IgD-negative memory B cell (primary cell): ENCODE results near the gene PDE9A. TPM values are rescaled to one million over a fixed set of nuclear protein-coding genes. Genes with fewer than 3 reads are reported as not detected.

Experiments
- H3K27ac Mint-ChIP-seq, 3 donors: one replicate each; pipeline ENCODE4 v1.8.0; 2020 to 2022; ENCODE audit warnings: mild to moderate bottlenecking in 3 of 3, mixed read lengths in 3 of 3, moderate library complexity in 1 of 3
- H3K27me3 Mint-ChIP-seq: one replicate; pipeline ENCODE4 v1.8.0; 2021; ENCODE audit warnings: mixed read lengths
- H3K36me3 Mint-ChIP-seq: one replicate; pipeline ENCODE4 v1.8.0; 2020; ENCODE audit warnings: mild to moderate bottlenecking, mixed read lengths
- H3K4me1 Mint-ChIP-seq, 3 donors: one replicate each; pipeline ENCODE4 v1.8.0; 2020 to 2022; ENCODE audit warnings: mixed read lengths in 3 of 3, mild to moderate bottlenecking in 1 of 3
- H3K4me3 Mint-ChIP-seq, 4 donors: one replicate each; pipeline ENCODE4 v1.8.0; 2020 to 2022; ENCODE audit warnings: mild to moderate bottlenecking in 4 of 4, mixed read lengths in 4 of 4, moderate library complexity in 3 of 4
- H3K9me3 Mint-ChIP-seq, 3 donors: one replicate each; pipeline ENCODE4 v1.8.0; 2020 to 2021; ENCODE audit warnings: mixed read lengths in 3 of 3, mild to moderate bottlenecking in 1 of 3
- polyA plus RNA-seq: library from polyadenylated mRNA; unstranded; fragments of 300-500 nt; fragmentation: Illumina TruSeq; gene quantifications from one replicate; pipeline ENCODE4 v1.2.3, GENCODE V29; 2021

Gene PDE9A
- polyA plus RNA-seq, 1 donor from 2014 or later = not detected

- Mint-ChIP-seq H3K36me3 (peaks cover 2% of the 10 kb centered on the region), H3K27me3 (peaks cover 9% of the 10 kb centered on the region), H3K27ac (no peak overlapping the region), H3K4me1 (peaks cover 0 to 3% (median 0%) of the 10 kb centered on the region in 3 donors), H3K9me3 (no peaks in the 10 kb centered on the region), H3K4me3 (no peak overlapping the region)
Measured at GRCh38 chr21:42688226-42688840, 34.9 kb downstream of the PDE9A start.

DNA sequence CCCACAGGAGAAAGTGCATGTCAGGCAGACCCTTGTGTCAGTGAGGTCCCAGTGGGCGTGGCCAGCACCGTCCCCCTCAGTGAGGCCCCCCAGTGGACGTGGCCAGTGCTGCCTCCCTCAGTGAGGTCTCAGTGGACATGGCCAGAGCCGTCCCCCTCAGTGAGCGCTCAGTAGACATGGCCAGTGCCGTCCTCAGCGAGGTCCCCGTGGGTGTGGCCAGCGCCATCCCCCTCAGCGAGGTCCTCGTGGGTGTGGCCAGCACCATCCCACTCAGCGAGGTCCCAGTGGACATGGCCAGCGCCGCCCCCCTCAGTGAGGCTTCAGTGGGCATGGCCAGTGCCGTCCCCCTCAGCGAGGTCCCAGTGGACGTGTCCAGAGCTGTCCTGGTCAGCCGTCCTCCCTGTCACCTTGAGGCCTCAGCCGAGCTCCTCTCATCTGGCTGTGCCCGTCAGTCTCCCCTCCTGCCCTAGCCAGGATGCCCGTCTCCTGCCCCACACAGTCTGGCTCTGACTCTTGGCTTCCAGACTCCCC, 35.5 kb downstream of the PDE9A start:
- Mint-ChIP-seq H3K4me1 (peaks cover 0 to 3% (median 0%) of the 10 kb centered on the region in 3 donors), H3K27me3 (peaks cover 6% of the 10 kb centered on the region), H3K27ac (no peak overlapping the region), H3K36me3 (peaks cover 2% of the 10 kb centered on the region), H3K9me3 (no peaks in the 10 kb centered on the region), H3K4me3 (no peak overlapping the region)

DNA sequence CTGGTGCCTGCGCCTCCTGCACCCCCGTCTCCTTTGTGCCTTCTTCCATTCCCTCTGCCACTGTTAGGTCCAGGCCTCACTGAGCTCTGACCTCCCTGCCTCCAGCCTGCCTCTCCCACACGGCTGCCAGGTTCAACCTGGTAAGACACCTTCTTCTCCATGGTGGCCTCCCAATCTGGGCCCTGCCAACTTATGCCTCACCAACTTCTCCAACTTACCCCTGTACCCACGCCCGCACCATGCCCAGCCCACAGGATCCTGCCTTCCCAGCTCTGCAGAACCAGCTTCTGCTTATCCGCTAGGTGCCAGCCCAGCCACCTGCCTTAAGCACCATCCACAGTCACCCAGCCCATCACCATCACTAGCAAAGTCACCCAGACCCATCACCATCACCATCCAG, 37.2 kb downstream of the PDE9A start:
- Mint-ChIP-seq H3K9me3 (no peaks in the 10 kb centered on the region), H3K36me3 (peaks cover 2% of the 10 kb centered on the region), H3K27ac (no peak overlapping the region), H3K4me3 (no peak overlapping the region), H3K4me1 (peaks cover 0 to 3% (median 0%) of the 10 kb centered on the region in 3 donors), H3K27me3 (peaks cover 7% of the 10 kb centered on the region)

DNA sequence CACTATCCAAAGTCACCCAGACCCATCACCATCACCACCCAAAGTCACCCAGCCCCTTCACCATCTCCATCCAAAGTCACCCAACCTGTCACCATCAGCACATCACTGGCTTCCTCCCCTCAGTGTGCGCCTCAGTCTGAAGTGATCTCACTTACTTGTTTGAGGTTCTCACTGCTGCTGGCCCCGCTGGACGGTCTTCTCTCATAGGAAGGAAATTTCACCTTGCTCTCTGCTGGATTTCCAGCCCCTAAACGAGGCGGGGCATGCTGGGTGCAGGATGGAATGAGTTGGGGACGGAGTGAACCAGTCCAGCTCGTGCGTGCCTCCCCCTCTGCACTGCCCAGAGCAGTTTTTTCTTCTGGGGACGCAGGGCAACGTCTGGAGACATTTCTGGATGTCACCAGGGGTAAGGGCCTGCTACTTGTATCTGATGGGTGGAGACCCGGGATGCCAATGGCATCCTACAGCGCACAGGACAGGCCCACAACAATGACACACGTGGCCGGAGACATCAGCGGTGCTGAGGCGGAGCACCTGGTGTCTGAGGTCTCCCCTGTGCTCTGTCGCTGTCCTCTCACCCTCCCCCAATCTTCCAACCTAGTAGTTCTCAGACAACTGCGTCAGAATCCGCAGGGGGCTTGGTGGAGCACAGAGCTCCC, 38.6 kb downstream of the PDE9A start:
- Mint-ChIP-seq H3K36me3 (peaks cover 1% of the 10 kb centered on the region), H3K9me3 (no peaks in the 10 kb centered on the region)

DNA sequence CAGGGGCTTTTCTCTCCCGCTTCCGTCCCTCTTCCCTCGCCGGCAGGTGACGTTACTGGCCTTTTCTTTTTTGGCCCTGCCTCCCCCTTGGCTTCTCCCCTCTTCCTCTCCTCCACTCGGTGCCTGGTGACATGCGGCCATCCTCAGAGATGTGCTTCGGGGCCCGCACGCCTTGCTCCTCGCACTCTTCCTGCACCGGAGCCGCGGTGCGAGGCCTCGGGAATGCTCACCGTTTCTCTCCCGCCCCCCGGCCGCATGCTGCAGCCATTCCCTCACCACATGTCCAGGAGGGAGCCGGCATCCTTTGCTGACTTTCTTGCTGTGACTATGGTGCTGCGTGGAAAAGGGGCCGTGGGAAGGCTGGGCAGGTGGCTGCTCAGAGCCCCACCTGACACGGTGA, 39.3 kb downstream of the PDE9A start:
- no peak overlapping the region for H3K4me3 Mint-ChIP-seq
- no peaks in the 10 kb centered on the region for H3K9me3 Mint-ChIP-seq
- peaks cover 6% of the 10 kb centered on the region for H3K27me3 Mint-ChIP-seq
- H3K36me3 Mint-ChIP-seq = no peaks in the 10 kb centered on the region
- no peak overlapping the region for H3K27ac Mint-ChIP-seq
- peaks cover 0 to 3% (median 0%) of the 10 kb centered on the region in 3 donors for H3K4me1 Mint-ChIP-seq

More for the DNA sequence above, 38.6 kb downstream of the PDE9A start:
- Mint-ChIP-seq H3K27ac (no peak overlapping the region), H3K4me1 (peaks cover 0 to 3% (median 0%) of the 10 kb centered on the region in 3 donors), H3K27me3 (peaks cover 6% of the 10 kb centered on the region), H3K4me3 (no peak overlapping the region)

DNA sequence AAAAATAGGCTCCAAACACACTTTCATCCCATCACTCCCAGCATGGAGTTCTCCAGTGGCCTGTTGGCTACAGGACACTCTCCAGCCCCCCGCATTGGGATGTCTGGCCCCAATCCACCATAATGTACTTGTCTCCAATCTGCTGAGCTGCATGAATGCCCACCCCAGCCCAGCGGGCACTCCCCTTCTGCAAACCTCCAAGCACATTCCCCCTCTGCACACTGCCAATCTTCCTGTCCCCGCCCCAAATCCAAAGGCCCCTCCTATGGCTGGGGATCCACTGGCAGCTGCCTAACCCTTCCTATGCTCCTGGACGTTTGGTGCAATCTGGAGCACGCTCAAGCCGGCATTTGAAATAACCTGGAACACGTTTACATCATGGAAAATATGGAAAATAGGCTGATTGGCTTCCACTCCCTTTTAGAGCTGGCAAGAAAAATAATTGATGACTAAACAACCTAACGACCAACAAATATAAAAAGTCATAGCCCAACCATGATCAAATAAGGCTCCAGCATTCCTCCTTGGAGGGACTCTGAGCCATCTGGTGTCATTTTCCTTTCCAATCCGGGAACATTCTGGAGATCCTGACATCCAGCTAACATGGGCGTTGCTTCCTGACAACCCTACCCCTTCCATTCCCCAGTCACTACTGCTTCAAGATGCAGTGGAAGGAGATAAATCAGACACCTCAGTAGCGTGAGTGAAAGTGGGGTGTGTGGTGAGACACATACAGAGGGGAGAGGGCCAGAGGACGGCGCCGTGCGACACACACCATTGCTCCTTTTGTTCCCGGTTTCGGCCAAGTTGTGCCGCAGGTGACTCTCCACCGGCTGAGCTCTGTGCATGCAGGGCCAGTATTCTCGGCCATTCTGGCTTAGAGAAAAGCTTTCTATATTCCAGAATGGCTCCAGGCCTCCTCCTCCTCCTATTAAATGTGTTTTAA, 41.6 kb downstream of the PDE9A start:
- Mint-ChIP-seq H3K27ac (no peak overlapping the region), H3K9me3 (no peaks in the 10 kb centered on the region), H3K4me3 (no peak overlapping the region), H3K4me1 (no peaks in the 10 kb centered on the region), H3K27me3 (peaks cover 4% of the 10 kb centered on the region), H3K36me3 (no peaks in the 10 kb centered on the region)

DNA sequence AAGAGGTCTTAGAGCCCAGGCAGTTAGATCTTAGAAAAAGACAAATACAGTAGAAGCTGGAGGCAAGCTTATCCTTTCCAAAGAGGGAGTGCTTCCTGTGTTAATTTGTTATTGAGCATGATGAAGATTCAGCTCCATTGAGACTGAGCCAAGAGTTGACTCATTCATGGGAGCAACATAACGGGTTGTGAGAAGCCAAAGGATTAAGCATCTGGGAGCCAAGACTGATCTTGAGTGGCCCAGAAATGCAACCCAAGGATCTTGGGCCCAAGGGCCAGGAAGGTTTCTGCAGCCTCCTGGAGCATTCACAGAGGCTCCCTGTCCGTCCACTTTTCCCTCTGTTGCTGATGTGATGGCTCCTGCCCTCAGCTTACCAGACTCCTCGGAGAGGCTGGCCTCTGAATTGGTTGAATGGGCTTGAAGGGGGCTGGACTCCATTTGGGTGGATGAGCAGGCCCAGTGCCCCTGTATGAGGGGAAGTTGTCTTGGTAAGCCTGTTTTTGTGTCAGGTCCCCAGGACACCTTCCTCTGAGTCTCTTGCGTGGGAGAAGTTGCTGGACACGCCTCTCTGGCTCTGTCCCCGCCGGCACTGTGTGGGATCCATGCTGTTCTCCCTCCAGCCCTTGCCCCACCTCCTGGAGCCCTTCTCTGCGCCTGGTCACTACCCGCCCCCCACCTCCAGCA, 42.4 kb downstream of the PDE9A start:
- Mint-ChIP-seq H3K27me3 (peaks cover 8% of the 10 kb centered on the region), H3K36me3 (peaks cover 2% of the 10 kb centered on the region), H3K9me3 (no peaks in the 10 kb centered on the region), H3K27ac (no peak overlapping the region), H3K4me3 (no peak overlapping the region), H3K4me1 (no peaks in the 10 kb centered on the region)

- no peaks in the 10 kb centered on the region for H3K4me1 Mint-ChIP-seq
- H3K27ac Mint-ChIP-seq = no peak overlapping the region
- no peak overlapping the region for H3K4me3 Mint-ChIP-seq
- H3K36me3 Mint-ChIP-seq = peaks cover 2% of the 10 kb centered on the region
- H3K27me3 Mint-ChIP-seq = peaks cover 9% of the 10 kb centered on the region
- H3K9me3 Mint-ChIP-seq = no peaks in the 10 kb centered on the region
Measured at GRCh38 chr21:42696501-42697040, 43.1 kb downstream of the PDE9A start.

GRCh38 chr21:42698733-42699132, 45.3 kb downstream of the PDE9A start:
- Mint-ChIP-seq H3K36me3 (peaks cover 6% of the 10 kb centered on the region), H3K4me3 (no peak overlapping the region), H3K4me1 (no peaks in the 10 kb centered on the region), H3K27ac (no peak overlapping the region), H3K27me3 (peaks cover 9% of the 10 kb centered on the region), H3K9me3 (no peaks in the 10 kb centered on the region)

GRCh38 chr21:42699196-42699595, 45.8 kb downstream of the PDE9A start:
- Mint-ChIP-seq H3K36me3 (peaks cover 6% of the 10 kb centered on the region), H3K4me1 (no peaks in the 10 kb centered on the region), H3K27ac (no peak overlapping the region), H3K4me3 (no peak overlapping the region), H3K27me3 (peaks cover 9% of the 10 kb centered on the region), H3K9me3 (no peaks in the 10 kb centered on the region)

- Mint-ChIP-seq H3K36me3 (peaks cover 6% of the 10 kb centered on the region), H3K4me3 (no peak overlapping the region)
Measured at GRCh38 chr21:42701706-42702456, 48.5 kb downstream of the PDE9A start.

GRCh38 chr21:42702720-42703119, 49.3 kb downstream of the PDE9A start:
- H3K9me3 Mint-ChIP-seq = no peaks in the 10 kb centered on the region
- H3K4me1 Mint-ChIP-seq = no peaks in the 10 kb centered on the region

More at GRCh38 chr21:42701706-42702456, 48.5 kb downstream of the PDE9A start:
- no peak overlapping the region for H3K27ac Mint-ChIP-seq
- peaks cover 5% of the 10 kb centered on the region for H3K27me3 Mint-ChIP-seq
- H3K4me1 Mint-ChIP-seq = no peaks in the 10 kb centered on the region
- no peaks in the 10 kb centered on the region for H3K9me3 Mint-ChIP-seq

DNA sequence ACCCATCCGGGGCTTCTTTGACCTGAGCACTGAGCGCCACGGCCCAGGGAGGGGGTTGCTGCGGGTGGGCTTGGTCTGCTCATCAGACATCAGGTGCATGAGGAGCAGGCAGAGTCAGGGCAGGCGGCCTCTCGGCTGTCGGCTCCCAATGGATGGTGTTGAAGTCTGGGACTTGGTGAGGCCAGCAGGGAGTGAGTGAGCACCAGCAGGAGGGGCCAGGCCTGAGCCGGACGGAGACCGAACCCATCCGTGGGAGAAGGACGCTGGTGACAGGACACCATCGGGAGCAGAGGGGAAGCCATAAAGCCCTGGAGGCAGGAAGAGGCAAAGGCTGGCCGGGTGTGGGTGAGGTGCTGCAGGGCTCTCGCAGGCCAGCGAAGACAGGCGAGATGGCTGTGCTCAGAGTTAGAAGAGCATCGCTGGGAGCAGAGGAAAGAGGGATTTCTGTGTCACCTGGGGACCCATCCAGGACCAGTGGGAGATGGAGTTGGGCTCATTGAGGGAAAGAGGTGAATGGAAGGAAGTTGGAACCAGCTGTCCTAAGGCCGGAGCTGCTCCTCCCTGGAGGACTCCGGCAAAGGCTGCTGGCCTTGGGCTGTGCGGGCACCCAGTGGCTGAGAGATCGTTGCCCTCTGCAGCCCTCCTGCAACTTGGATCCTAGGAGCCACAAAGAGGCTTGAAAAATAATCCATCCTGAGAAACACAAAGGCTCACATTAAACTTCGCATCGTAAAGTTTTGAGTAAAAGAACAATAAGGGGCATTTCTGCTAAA, 49.9 kb downstream of the PDE9A start:
- Mint-ChIP-seq H3K36me3 (peaks cover 6% of the 10 kb centered on the region), H3K9me3 (no peaks in the 10 kb centered on the region), H3K27me3 (peaks cover 5% of the 10 kb centered on the region), H3K4me1 (no peaks in the 10 kb centered on the region), H3K27ac (no peak overlapping the region), H3K4me3 (no peak overlapping the region)

More at GRCh38 chr21:42702720-42703119, 49.3 kb downstream of the PDE9A start:
- no peak overlapping the region for H3K27ac Mint-ChIP-seq
- H3K36me3 Mint-ChIP-seq = peaks cover 6% of the 10 kb centered on the region
- H3K27me3 Mint-ChIP-seq = peaks cover 5% of the 10 kb centered on the region
- no peak overlapping the region for H3K4me3 Mint-ChIP-seq
